ENCODE measurements around the gene CLEC16A. TPM values are rescaled to one million over a fixed set of nuclear protein-coding genes. Genes with fewer than 3 reads are reported as not detected.

CLEC16A gene
- total RNA-seq, 2 experiments from 2014 or later, result 18.4 to 20.1 TPM

DNA sequence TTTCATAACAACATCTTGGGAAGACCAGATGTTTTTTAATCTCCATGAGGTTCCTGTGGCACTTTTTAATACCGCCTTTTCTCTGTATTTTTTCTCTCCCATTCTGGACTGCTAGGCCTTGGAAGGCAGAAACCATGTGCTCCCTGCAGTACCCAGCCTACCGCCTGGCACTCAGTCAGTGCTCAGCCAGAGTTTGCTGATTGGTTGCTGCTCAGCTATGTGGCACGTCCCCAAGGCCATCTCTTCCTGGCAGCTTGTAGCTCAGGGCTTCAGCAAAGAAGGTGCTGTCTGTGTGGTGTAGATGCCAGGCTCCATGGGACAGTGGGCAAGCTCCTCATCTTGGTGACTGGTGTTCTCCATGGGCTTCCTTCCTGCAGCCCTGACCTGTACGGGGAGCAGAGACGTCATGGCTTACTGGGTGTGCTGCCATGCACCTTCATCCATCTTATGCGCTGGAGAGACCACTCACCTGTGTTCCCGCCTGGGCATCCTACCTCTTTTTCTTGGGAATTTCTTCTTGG lies 86.7 kb downstream of the CLEC16A start:
- intact Hi-C loops (cut with micrococcal nuclease), result no loop called here
- Mint-ChIP-seq H3K4me3 (no peak overlapping the region), H3K36me3 (ENCODE audit: low read depth) (peaks cover 51% of the 10 kb centered on the region), H3K4me1 (ENCODE audit: low read depth) (no peaks in the 10 kb centered on the region), H3K9me3 (peaks cover 8% of the 10 kb centered on the region), H3K27me3 (ENCODE audit: low read depth) (no peaks in the 10 kb centered on the region), H3K27ac (no peak overlapping the region)
- CTCF ChIA-PET, result interaction anchor here (0.6 kb wide), 1 partner anchor 12 kb away, joined by 3 read pairs; no protein-coding TSS in a partner anchor
- no peak for DNase-seq

DNA sequence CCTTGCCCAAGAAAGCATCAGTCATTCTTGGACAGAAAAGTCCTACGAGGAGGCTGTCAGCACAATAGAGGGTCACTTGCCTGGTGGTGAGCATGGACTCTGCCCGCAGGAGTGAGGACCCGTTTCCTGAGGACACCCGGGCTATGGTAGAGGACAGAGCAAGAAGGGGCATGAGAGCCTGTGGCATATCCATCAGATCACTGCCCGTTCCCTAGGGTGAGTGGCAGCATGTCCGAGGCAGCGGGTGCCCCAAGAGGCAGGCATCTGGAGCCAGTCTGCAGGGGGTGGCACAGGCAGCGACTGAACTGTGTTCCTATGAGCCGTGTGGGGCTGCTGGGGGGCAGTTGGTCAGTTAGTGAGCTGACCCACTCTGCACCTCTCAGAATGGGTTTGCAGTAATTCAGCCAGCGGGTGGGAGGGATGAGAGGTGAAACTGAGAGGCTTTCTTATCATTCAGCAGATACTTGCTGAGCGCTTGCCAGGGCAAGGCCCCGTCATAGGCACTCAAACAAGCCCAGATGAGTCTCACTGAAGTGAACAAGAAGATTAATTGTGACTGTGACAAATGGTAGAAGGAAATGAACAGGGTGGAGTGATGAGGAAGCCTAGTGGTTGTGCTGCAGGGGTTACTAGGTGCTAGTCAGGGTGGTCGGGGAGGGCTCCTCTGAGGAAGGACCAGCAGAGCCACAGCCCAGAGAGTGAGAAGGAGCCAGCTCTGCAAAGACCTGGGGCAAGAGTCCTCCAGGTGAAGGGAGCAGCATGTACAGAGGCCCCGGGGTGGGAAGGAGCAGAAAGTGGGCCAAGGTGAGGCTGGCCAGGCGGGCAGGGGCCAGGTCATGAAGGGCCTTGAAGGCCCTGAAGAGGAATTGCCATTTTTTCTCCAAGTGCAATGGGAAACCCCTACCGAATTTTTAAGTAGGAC lies 87.9 kb downstream of the CLEC16A start:
- intact Hi-C loops (cut with micrococcal nuclease), result no loop called here
- no peak overlapping the region for H3K27ac Mint-ChIP-seq
- no peaks in the 10 kb centered on the region for H3K27me3 Mint-ChIP-seq (ENCODE audit: low read depth)
- H3K36me3 Mint-ChIP-seq (ENCODE audit: low read depth), result peaks cover 39% of the 10 kb centered on the region
- no peak overlapping the region for H3K4me3 Mint-ChIP-seq
- CTCF ChIA-PET, result no interaction called here
- H3K4me1 Mint-ChIP-seq (ENCODE audit: low read depth), result no peaks in the 10 kb centered on the region
- no peak for DNase-seq
- peaks cover 5% of the 10 kb centered on the region for H3K9me3 Mint-ChIP-seq

- intact Hi-C loops (cut with micrococcal nuclease), result no loop called here
- CTCF ChIA-PET, result no interaction called here
- no peaks in the 10 kb centered on the region for H3K27me3 Mint-ChIP-seq (ENCODE audit: low read depth)
- peaks cover 2% of the 10 kb centered on the region for H3K9me3 Mint-ChIP-seq
- peaks cover 33% of the 10 kb centered on the region for H3K36me3 Mint-ChIP-seq (ENCODE audit: low read depth)
- no peak for DNase-seq
- no peaks in the 10 kb centered on the region for H3K4me1 Mint-ChIP-seq (ENCODE audit: low read depth)
- H3K4me3 Mint-ChIP-seq, result no peak overlapping the region
- H3K27ac Mint-ChIP-seq, result no peak overlapping the region
Observed at GRCh38 chr16:11032922-11033291, 88.5 kb downstream of the CLEC16A start.

GRCh38 chr16:11033629-11034420 lies 89.5 kb downstream of the CLEC16A start:
- intact Hi-C loops (cut with micrococcal nuclease), result no loop called here
- CTCF ChIA-PET, result interaction anchor here (0.6 kb wide), 1 partner anchor 609 kb away, joined by 4 read pairs; no protein-coding TSS in a partner anchor
- peak overlapping the region; percentile 22 for H3K27ac Mint-ChIP-seq
- H3K4me1 Mint-ChIP-seq (ENCODE audit: low read depth), result no peaks in the 10 kb centered on the region
- H3K9me3 Mint-ChIP-seq, result peaks cover 2% of the 10 kb centered on the region
- H3K27me3 Mint-ChIP-seq (ENCODE audit: low read depth), result no peaks in the 10 kb centered on the region
- no peak overlapping the region for H3K4me3 Mint-ChIP-seq
- peaks cover 30% of the 10 kb centered on the region for H3K36me3 Mint-ChIP-seq (ENCODE audit: low read depth)
- no peak for DNase-seq

GRCh38 chr16:11034481-11034931 lies 90.1 kb downstream of the CLEC16A start:
- intact Hi-C loops (cut with micrococcal nuclease), result no loop called here
- no peak overlapping the region for H3K4me3 Mint-ChIP-seq
- DNase-seq, result no peak
- no peaks in the 10 kb centered on the region for H3K27me3 Mint-ChIP-seq (ENCODE audit: low read depth)
- H3K27ac Mint-ChIP-seq, result no peak overlapping the region
- CTCF ChIA-PET, result interaction anchor here (0.6 kb wide), 1 partner anchor 608 kb away, joined by 4 read pairs; no protein-coding TSS in a partner anchor
- H3K36me3 Mint-ChIP-seq (ENCODE audit: low read depth), result peaks cover 23% of the 10 kb centered on the region
- no peaks in the 10 kb centered on the region for H3K4me1 Mint-ChIP-seq (ENCODE audit: low read depth)
- no peaks in the 10 kb centered on the region for H3K9me3 Mint-ChIP-seq

DNA sequence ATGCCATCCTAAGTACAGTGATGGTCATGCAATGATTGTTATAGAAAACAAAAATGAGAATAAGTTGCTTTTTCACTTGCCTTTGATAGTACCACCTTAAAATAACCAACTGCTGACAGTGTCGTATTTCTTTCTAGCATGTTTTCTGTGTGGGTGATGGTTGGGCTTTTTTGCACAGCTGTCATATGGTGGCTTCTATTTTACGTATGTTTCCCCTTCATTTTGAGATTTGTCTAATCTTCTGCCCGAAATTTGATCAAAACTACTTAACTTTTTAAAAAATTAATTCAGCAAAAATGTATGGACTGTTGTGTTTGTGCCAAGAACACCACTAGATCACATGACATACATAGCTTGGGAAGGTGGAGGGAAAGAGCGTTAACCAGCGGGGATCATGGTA lies 90.7 kb downstream of the CLEC16A start:
- H3K4me3 Mint-ChIP-seq, result no peak overlapping the region
- no peaks in the 10 kb centered on the region for H3K4me1 Mint-ChIP-seq (ENCODE audit: low read depth)
- no peaks in the 10 kb centered on the region for H3K9me3 Mint-ChIP-seq
- intact Hi-C loops (cut with micrococcal nuclease), result loop anchor here (5.0 kb wide), 1 partner anchor 33 kb away; no protein-coding TSS in a partner anchor
- no peaks in the 10 kb centered on the region for H3K27me3 Mint-ChIP-seq (ENCODE audit: low read depth)
- DNase-seq, result no peak
- peaks cover 22% of the 10 kb centered on the region for H3K36me3 Mint-ChIP-seq (ENCODE audit: low read depth)
- H3K27ac Mint-ChIP-seq, result no peak overlapping the region
- CTCF ChIA-PET, result no interaction called here

DNA sequence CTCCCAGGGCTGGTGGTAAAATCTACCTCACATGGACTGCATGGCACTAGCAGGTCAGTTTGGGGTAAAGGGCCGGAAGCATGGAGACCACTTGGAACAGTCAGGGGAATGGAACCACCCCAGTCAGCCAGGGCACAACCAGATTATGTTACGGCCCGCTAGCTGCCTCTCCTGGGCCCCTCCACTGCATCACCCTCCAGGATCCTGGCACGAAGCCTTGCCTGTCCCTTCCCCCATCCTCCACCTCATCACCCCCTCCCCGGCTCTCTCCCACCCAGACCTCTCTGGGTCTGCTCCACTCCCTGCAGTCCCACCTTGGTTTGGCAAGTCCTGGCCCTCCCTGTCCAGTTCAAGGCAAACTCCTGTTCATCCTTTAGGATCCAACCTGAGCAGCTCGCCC lies 91.7 kb downstream of the CLEC16A start:
- H3K36me3 Mint-ChIP-seq (ENCODE audit: low read depth), result peaks cover 21% of the 10 kb centered on the region
- H3K4me3 Mint-ChIP-seq, result no peak overlapping the region
- no peak overlapping the region for H3K27ac Mint-ChIP-seq
- CTCF ChIA-PET, result interaction anchor here (0.6 kb wide), 1 partner anchor 96 kb away, joined by 4 read pairs; no protein-coding TSS in a partner anchor
- intact Hi-C loops (cut with micrococcal nuclease), result loop anchor here (5.0 kb wide), 1 partner anchor 34 kb away; no protein-coding TSS in a partner anchor
- no peaks in the 10 kb centered on the region for H3K4me1 Mint-ChIP-seq (ENCODE audit: low read depth)
- no peaks in the 10 kb centered on the region for H3K27me3 Mint-ChIP-seq (ENCODE audit: low read depth)
- no peak for DNase-seq
- no peaks in the 10 kb centered on the region for H3K9me3 Mint-ChIP-seq

DNA sequence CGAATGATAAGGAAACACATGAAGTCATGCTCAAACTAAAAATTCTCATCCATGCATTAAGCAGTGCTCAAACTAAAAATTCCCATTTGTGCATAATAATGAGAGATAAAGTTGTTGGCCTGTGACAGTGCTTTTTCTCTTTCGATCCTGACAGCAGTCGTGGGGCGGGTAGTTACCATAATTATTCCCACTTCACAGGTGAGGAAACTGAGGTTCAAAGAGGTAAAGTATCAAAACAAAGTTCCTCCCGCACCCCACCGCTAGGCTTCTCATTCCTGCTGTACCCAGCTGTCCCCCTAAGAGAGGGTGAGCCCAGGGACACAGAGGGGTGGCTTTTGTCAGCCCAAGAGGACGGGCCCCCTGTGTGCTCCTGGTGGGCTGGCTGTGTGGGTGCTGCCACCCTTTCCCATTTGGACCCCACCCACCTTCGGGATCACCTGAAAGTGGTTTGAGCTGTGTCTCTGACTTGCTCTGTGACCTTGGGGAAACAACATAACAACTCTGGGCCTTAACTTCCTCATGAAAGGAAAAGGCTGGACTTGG lies 92.6 kb downstream of the CLEC16A start:
- no peak overlapping the region for H3K27ac Mint-ChIP-seq
- H3K4me1 Mint-ChIP-seq (ENCODE audit: low read depth), result no peaks in the 10 kb centered on the region
- no peaks in the 10 kb centered on the region for H3K27me3 Mint-ChIP-seq (ENCODE audit: low read depth)
- no peak overlapping the region for H3K4me3 Mint-ChIP-seq
- CTCF ChIA-PET, result no interaction called here
- intact Hi-C loops (cut with micrococcal nuclease), result loop anchor here (5.0 kb wide), 1 partner anchor 35 kb away; no protein-coding TSS in a partner anchor
- DNase-seq, result no peak
- peaks cover 19% of the 10 kb centered on the region for H3K36me3 Mint-ChIP-seq (ENCODE audit: low read depth)
- no peaks in the 10 kb centered on the region for H3K9me3 Mint-ChIP-seq

DNA sequence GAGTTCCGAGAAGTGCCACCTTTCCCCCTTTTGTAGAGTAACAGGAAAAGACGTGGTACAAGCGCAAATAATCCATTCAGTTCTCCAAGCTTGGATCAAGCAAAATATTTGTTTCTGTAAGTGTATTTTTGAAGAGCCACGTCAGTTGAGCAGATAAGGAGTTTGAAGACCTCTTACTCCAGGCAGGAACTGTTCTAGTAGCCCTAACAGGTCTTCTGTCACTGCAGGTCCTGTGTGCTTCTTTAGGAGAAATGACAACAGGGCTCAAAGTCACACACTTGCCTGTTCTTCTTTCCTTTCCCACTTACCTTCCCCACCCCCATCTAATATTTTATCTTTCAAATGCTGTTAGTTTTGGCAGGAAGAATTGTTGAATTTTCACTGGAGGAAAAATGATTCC lies 93.9 kb downstream of the CLEC16A start:
- Mint-ChIP-seq H3K4me3 (no peak overlapping the region), H3K4me1 (ENCODE audit: low read depth) (no peaks in the 10 kb centered on the region), H3K36me3 (ENCODE audit: low read depth) (peaks cover 18% of the 10 kb centered on the region), H3K9me3 (no peaks in the 10 kb centered on the region), H3K27ac (no peak overlapping the region), H3K27me3 (ENCODE audit: low read depth) (no peaks in the 10 kb centered on the region)
- CTCF ChIA-PET, result no interaction called here
- intact Hi-C loops (cut with micrococcal nuclease), result loop anchor here (5.0 kb wide), 1 partner anchor 36 kb away; no protein-coding TSS in a partner anchor
- DNase-seq, result no peak

- Mint-ChIP-seq H3K9me3 (no peaks in the 10 kb centered on the region), H3K4me1 (ENCODE audit: low read depth) (no peaks in the 10 kb centered on the region), H3K36me3 (ENCODE audit: low read depth) (peaks cover 18% of the 10 kb centered on the region), H3K4me3 (no peak overlapping the region), H3K27ac (no peak overlapping the region), H3K27me3 (ENCODE audit: low read depth) (no peaks in the 10 kb centered on the region)
- no peak for DNase-seq
- CTCF ChIA-PET, result no interaction called here
- intact Hi-C loops (cut with micrococcal nuclease), result loop anchor here (5.0 kb wide), 1 partner anchor 36 kb away; no protein-coding TSS in a partner anchor
Observed at GRCh38 chr16:11038777-11039176, 94.4 kb downstream of the CLEC16A start.

- no peak for DNase-seq
- H3K4me1 Mint-ChIP-seq (ENCODE audit: low read depth), result no peaks in the 10 kb centered on the region
- H3K36me3 Mint-ChIP-seq (ENCODE audit: low read depth), result peaks cover 17% of the 10 kb centered on the region
- intact Hi-C loops (cut with micrococcal nuclease), result loop anchor here (5.0 kb wide), 1 partner anchor 37 kb away; no protein-coding TSS in a partner anchor
- H3K27me3 Mint-ChIP-seq (ENCODE audit: low read depth), result no peaks in the 10 kb centered on the region
- H3K27ac Mint-ChIP-seq, result no peak overlapping the region
- CTCF ChIA-PET, result no interaction called here
- H3K4me3 Mint-ChIP-seq, result no peak overlapping the region
- no peaks in the 10 kb centered on the region for H3K9me3 Mint-ChIP-seq
Observed at GRCh38 chr16:11039726-11040125, 95.4 kb downstream of the CLEC16A start.

DNA sequence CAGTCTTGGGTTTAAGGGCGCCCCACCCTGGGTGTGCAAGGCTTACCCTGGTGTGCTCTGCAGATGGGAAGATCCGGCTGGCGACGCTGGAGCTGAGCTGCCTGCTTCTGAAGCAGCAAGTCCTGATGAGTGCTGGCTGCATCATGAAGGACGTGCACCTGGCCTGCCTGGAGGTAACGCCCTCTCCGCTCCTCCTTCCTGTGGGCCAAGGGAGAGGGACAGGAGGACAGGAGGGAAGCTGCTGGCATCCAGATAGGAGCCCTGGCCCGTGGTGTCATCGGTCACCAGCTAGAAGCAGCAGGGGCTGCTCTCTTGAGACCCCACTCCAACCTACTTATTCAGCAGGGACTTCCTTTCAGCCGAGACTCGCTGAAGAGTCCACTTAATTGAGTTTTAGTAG lies 97.8 kb downstream of the CLEC16A start:
- Mint-ChIP-seq H3K9me3 (no peaks in the 10 kb centered on the region), H3K27ac (no peak overlapping the region), H3K4me3 (no peak overlapping the region), H3K27me3 (ENCODE audit: low read depth) (no peaks in the 10 kb centered on the region), H3K4me1 (ENCODE audit: low read depth) (no peaks in the 10 kb centered on the region), H3K36me3 (ENCODE audit: low read depth) (peaks cover 18% of the 10 kb centered on the region)
- CTCF ChIA-PET, result no interaction called here
- intact Hi-C loops (cut with micrococcal nuclease), result no loop called here
- no peak for DNase-seq
